OCI-LY1 (cell line): Measurements from ENCODE around the gene XRCC1.

Source experiments
- H2AFZ ChIP-seq: fragments of 200-600 bp; sonication (generic), shearing (Covaris generic); 2 replicates; pipeline ENCODE4 v1.6.0; 2014; ENCODE audit warnings: antibody characterized with exemption, mild to moderate bottlenecking, low read length
- H3F3A ChIP-seq: fragments of 200-600 bp; sonication (generic), shearing (Covaris generic); 2 replicates; pipeline ENCODE4 v1.6.0; 2014; ENCODE audit warnings: mild to moderate bottlenecking, antibody characterized with exemption, low read length, moderate library complexity; ENCODE audit not compliant: insufficient read depth
- H3K27ac ChIP-seq: fragments of 200-600 bp; sonication (generic); 2 replicates; pipeline ENCODE4 v1.5.1; 2014; ENCODE audit warnings: low read length, mixed run types, mild to moderate bottlenecking, low read depth; ENCODE audit not compliant: poor library complexity, severe bottlenecking
- H3K27me3 ChIP-seq: fragments of 200-600 bp; sonication (generic); 2 replicates; pipeline ENCODE4 v1.6.0; 2014; ENCODE audit warnings: antibody characterized with exemption, mild to moderate bottlenecking, low read length, moderate library complexity; ENCODE audit not compliant: insufficient read depth
- H3K36me3 ChIP-seq: fragments of 200-600 bp; sonication (generic); 2 replicates; pipeline ENCODE4 v1.6.1; 2014; ENCODE audit warnings: mild to moderate bottlenecking, antibody characterized with exemption, low read length, moderate library complexity, mixed read lengths; ENCODE audit not compliant: insufficient read depth
- H3K4me1 ChIP-seq: fragments of 200-600 bp; sonication (generic); 2 replicates; pipeline ENCODE4 v1.5.1; 2014; ENCODE audit warnings: mild to moderate bottlenecking, low read length, moderate library complexity; ENCODE audit not compliant: insufficient read depth, severe bottlenecking
- H3K4me2 ChIP-seq: fragments of 200-600 bp; sonication (generic), shearing (Covaris generic); 2 replicates; pipeline ENCODE4 v1.6.1; 2014; ENCODE audit warnings: low read length
- H3K4me3 ChIP-seq: fragments of 200-600 bp; sonication (generic); 2 replicates; pipeline ENCODE4 v1.5.1; 2014; ENCODE audit warnings: low read length, low read depth, mild to moderate bottlenecking, mixed read lengths; ENCODE audit not compliant: poor library complexity, severe bottlenecking
- H3K79me2 ChIP-seq: fragments of 200-600 bp; shearing (Covaris generic); 2 replicates; pipeline ENCODE4 v1.6.1; 2016; ENCODE audit warnings: mixed run types, low read length, mixed read lengths; ENCODE audit not compliant: insufficient read depth
- H3K9ac ChIP-seq: fragments of 200-600 bp; sonication (generic), shearing (Covaris generic); 2 replicates; pipeline ENCODE4 v1.6.1; 2014; ENCODE audit warnings: mild to moderate bottlenecking, low read length, mixed read lengths
- H3K9me2 ChIP-seq: fragments of 200-600 bp; sonication (generic), shearing (Covaris generic); 2 replicates; pipeline ENCODE4 v1.6.1; 2014; ENCODE audit warnings: low read depth, mild to moderate bottlenecking, low read length, mixed read lengths
- H3K9me3 ChIP-seq: fragments of 200-600 bp; shearing (Covaris generic); 2 replicates; pipeline ENCODE4 v1.6.1; 2014; ENCODE audit warnings: low read length, mixed read lengths
- H4K20me1 ChIP-seq: fragments of 200-600 bp; sonication (generic), shearing (Covaris generic); 2 replicates; pipeline ENCODE4 v1.6.0; 2016; ENCODE audit warnings: mild to moderate bottlenecking, low read length; ENCODE audit not compliant: insufficient read depth
- EZH2 ChIP-seq: fragments of 200-600 bp; sonication (generic), shearing (Covaris generic); IDR thresholded peaks from 2 replicates; pipeline ENCODE4 v1.8.0; 2017; ENCODE audit warnings: borderline replicate concordance, mixed run types, mild to moderate bottlenecking, antibody characterized with exemption, low read length, moderate library complexity, mixed read lengths
- TF ChIP-seq, protein P1 (sequence below): fragments of 200-600 bp; sonication (generic), shearing (Covaris generic); IDR thresholded peaks from 2 replicates; pipeline ENCODE4 v1.5.1; 2017; ENCODE audit warnings: mild to moderate bottlenecking, antibody characterized with exemption, low read length, moderate library complexity, mixed read lengths

The XRCC1 gene

DNA sequence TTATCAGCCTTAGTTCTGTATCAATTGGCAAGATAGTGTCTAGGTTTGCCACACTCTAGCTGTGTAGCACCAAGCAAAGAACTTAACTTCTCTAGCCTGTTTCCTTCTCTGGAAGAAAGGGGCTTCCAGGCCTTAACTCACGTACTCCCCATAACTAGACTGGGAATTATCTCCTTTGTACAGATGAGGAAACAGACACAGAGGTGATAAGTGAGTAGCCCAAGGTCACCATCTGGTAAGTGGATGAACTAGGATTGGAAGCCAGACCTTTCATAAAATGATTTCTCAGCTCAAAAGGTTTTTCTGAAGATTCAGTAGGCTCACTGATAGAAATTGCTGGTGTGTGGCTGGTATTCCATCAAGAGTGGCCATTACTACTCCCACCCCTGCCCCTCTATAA is 41.0 kb upstream of the XRCC1 start:
- Histone ChIP-seq H3K9ac (no peak overlapping the region; the same call in 1 of the 2 replicates), H3K9me3 (no peaks in the 10 kb centered on the region), H2AFZ (no peak overlapping the region), H3K27ac (no peak overlapping the region), H4K20me1 (no peaks in the 10 kb centered on the region), H3K4me1 (peaks cover 29% of the 10 kb centered on the region), H3K4me2 (no peak overlapping the region), H3K27me3 (no peaks in the 10 kb centered on the region), H3K9me2 (no peaks in the 10 kb centered on the region), H3K36me3 (peaks cover 30% of the 10 kb centered on the region), H3F3A (no peaks in the 10 kb centered on the region), H3K79me2 (peaks cover 35% of the 10 kb centered on the region), H3K4me3 (no peak overlapping the region)
- TF ChIP-seq EZH2: no peak
- TF ChIP-seq, protein P1, sequence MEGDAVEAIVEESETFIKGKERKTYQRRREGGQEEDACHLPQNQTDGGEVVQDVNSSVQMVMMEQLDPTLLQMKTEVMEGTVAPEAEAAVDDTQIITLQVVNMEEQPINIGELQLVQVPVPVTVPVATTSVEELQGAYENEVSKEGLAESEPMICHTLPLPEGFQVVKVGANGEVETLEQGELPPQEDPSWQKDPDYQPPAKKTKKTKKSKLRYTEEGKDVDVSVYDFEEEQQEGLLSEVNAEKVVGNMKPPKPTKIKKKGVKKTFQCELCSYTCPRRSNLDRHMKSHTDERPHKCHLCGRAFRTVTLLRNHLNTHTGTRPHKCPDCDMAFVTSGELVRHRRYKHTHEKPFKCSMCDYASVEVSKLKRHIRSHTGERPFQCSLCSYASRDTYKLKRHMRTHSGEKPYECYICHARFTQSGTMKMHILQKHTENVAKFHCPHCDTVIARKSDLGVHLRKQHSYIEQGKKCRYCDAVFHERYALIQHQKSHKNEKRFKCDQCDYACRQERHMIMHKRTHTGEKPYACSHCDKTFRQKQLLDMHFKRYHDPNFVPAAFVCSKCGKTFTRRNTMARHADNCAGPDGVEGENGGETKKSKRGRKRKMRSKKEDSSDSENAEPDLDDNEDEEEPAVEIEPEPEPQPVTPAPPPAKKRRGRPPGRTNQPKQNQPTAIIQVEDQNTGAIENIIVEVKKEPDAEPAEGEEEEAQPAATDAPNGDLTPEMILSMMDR: no peak

DNA sequence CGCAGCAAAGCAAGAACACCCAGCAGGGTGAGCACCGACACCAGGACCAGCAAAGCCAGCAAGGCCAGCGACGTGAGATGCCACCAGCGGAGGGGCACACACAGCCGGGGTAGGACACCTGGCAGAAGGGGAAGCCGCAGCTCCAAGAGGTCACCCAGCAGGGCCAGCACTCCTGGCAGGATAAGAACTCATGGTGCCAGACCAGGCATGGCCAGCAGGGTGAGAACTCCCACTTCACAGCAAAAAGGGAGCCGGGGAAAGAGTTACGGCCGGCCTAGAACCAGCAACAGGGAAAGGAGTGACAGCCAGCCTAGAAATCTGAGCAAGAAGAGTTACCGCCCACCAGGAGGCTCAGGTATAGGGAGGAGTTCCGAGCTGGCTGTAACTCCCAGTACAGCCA is 37.0 kb upstream of the XRCC1 start:
- Histone ChIP-seq H3K4me1 (peaks cover 6% of the 10 kb centered on the region), H3K27ac (no peak overlapping the region), H3K9ac (no peak overlapping the region), H3K4me2 (no peak overlapping the region), H3K79me2 (peaks cover 22% of the 10 kb centered on the region), H3K4me3 (no peak overlapping the region), H3K36me3 (peaks cover 49% of the 10 kb centered on the region), H3K27me3 (no peaks in the 10 kb centered on the region), H3K9me3 (no peaks in the 10 kb centered on the region), H2AFZ (no peak overlapping the region), H4K20me1 (no peaks in the 10 kb centered on the region), H3F3A (no peaks in the 10 kb centered on the region), H3K9me2 (no peaks in the 10 kb centered on the region)
- TF ChIP-seq EZH2: no peak
- TF ChIP-seq, protein P1: no peak

DNA sequence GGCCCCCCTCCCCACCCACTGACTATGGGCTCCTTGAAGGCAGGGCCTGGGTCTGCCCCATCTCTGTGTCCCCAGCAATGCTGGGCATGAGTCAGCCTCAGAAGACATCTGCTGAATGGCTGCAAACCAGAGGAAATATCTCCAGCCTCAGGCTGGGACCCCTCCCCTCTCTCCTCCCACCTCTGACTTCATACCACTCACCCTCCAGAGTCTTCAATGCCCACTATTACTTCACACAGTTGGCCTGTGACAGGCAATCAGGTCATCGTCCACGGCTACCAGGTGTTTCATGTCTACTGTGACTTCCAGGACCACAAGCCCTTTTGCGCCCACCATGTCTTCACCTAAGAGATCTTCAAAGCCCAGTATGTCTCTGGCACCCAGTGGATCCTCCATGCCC is 36.5 kb upstream of the XRCC1 start, which contains the start of gene SRRM5:
Gene SRRM5, plus strand, starts transcription at position 301 of the 400 bp plus-strand sequence. Its CDS starts 34 bp downstream, at position 335.
- Histone ChIP-seq H4K20me1 (no peaks in the 10 kb centered on the region), H3K9ac (no peak within 1 kb of the TSS), H3F3A (no peaks in the 10 kb centered on the region), H3K36me3 (peaks cover 53% of the 10 kb centered on the region), H3K9me2 (no peaks in the 10 kb centered on the region), H3K4me1 (peaks cover under 1% of the 10 kb centered on the region), H3K27me3 (no peaks in the 10 kb centered on the region), H3K4me3 (no peak within 1 kb of the TSS), H3K4me2 (no peak within 1 kb of the TSS), H3K27ac (no peak within 1 kb of the TSS), H2AFZ (no peak within 1 kb of the TSS), H3K9me3 (no peaks in the 10 kb centered on the region), H3K79me2 (peaks cover 18% of the 10 kb centered on the region)
- no peak for TF ChIP-seq EZH2
- TF ChIP-seq, protein P1: no peak
